Measurements from ENCODE around the gene CEACAM5.

DNA sequence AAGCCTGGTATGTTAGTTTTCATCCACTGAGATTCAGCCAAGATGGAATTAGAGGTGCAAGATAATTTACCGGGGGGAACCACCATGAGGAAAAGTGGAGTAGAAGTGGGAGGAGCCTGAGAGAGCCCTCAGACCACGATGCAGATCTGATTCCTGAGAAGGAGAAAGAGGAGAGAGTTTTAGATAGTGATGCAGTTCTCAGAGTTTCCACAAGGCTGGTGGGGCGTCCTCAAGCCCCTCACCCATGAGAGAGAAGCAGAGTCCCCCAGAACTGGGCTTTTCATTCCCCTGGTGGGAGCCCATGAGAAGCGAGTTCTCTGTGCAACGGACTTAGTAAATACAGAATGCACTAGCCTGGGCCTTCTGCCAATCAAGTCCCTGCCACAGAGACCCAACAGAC, 18.1 kb downstream of the CEACAM5 start:
- TF ChIP-seq CTCF (IDR thresholded peaks at IDR 0.05; ENCODE audit: poor library complexity): no peak
- no peak for TF ChIP-seq EZH2 (IDR thresholded peaks at IDR 0.05; ENCODE audit: borderline replicate concordance)

Measured in hepatocyte (in vitro differentiated cells).